CD14-positive monocyte (primary cell): ENCODE data around the gene ARHGAP21. TPM values are rescaled to one million over a fixed set of nuclear protein-coding genes. Genes with fewer than 3 reads are reported as not detected.

Experiments
- DNase-seq, 3 donors: peaks; one replicate each; pipeline ENCODE4 v3.0.0-alpha.2; 2011 to 2022
- H2AFZ ChIP-seq: 2 replicates; pipeline ENCODE4 v1.6.0; 2012; ENCODE audit warnings: mild to moderate bottlenecking, low read depth, low read length, inconsistent platforms; ENCODE audit not compliant: insufficient read depth, poor library complexity, severe bottlenecking
- H3K27ac ChIP-seq, 2 donors: 1 replicate in 1 of 2; 2 replicates in 1 of 2; pipeline ENCODE4 v1.5.1; 2012 to 2013; ENCODE audit warnings: low read length in 2 of 2, control low read depth in 1 of 2, inconsistent platforms in 1 of 2, low read depth in 1 of 2, mild to moderate bottlenecking in 1 of 2
- H3K27me3 ChIP-seq, 2 donors: one replicate each; pipeline versions ENCODE4 v1.6.0 to v1.6.1; 2011 to 2013; ENCODE audit warnings: low read length in 2 of 2; ENCODE audit not compliant: control insufficient read depth in 2 of 2, insufficient read depth in 2 of 2
- H3K36me3 ChIP-seq, 2 donors: replicated peaks in 1 of 2; 1 replicate in 1 of 2; 2 replicates in 1 of 2; pipeline versions ENCODE4 v1.5.1 to v1.6.1; 2012 to 2013; ENCODE audit warnings: low read length in 2 of 2, control low read depth in 1 of 2, inconsistent platforms in 1 of 2, mild to moderate bottlenecking in 1 of 2; ENCODE audit not compliant: insufficient read depth in 2 of 2, control insufficient read depth in 1 of 2
- H3K4me1 ChIP-seq, 2 donors: 1 replicate in 1 of 2; 2 replicates in 1 of 2; pipeline versions ENCODE4 v1.5.1 to v1.6.1; 2012 to 2013; ENCODE audit warnings: low read length in 2 of 2, control low read depth in 1 of 2, inconsistent platforms in 1 of 2, mild to moderate bottlenecking in 1 of 2, moderate library complexity in 1 of 2; ENCODE audit not compliant: insufficient read depth in 2 of 2, control insufficient read depth in 1 of 2
- H3K4me2 ChIP-seq: replicated peaks from 2 replicates; pipeline ENCODE3; 2012; ENCODE audit warnings: low read length, moderate library complexity, mild to moderate bottlenecking; ENCODE audit not compliant: poor library complexity, severe bottlenecking; ENCODE audit errors: extremely low read depth
- H3K4me3 ChIP-seq, 3 experiments: fragments of 200-600 bp in 1 of 3; sonication (generic) in 1 of 3; replicated peaks in 1 of 3; 1 replicate in 2 of 3; 2 replicates in 1 of 3; pipeline ENCODE4 v1.5.1; 2011 to 2013; ENCODE audit warnings: low read length in 3 of 3, mild to moderate bottlenecking in 3 of 3, control low read depth in 2 of 3, low read depth in 2 of 3, inconsistent platforms in 1 of 3, moderate library complexity in 1 of 3
- H3K79me2 ChIP-seq: 2 replicates; pipeline ENCODE4 v1.6.0; 2012; ENCODE audit warnings: mild to moderate bottlenecking, control low read depth, inconsistent platforms, low read length, moderate library complexity; ENCODE audit not compliant: insufficient read depth
- H3K9ac ChIP-seq: 2 replicates; pipeline ENCODE4 v1.6.0; 2017; ENCODE audit warnings: low read length, mild to moderate bottlenecking; ENCODE audit not compliant: insufficient read depth, poor library complexity, severe bottlenecking
- H3K9me3 ChIP-seq, 2 donors: replicated peaks in 1 of 2; 1 replicate in 1 of 2; 2 replicates in 1 of 2; pipeline versions ENCODE4 v1.5.1 to v1.6.1; 2012 to 2013; ENCODE audit warnings: low read length in 2 of 2, control low read depth in 1 of 2; ENCODE audit not compliant: control insufficient read depth in 1 of 2, insufficient read depth in 1 of 2
- H4K20me1 ChIP-seq: 2 replicates; pipeline ENCODE4 v1.6.0; 2012; ENCODE audit warnings: mild to moderate bottlenecking, low read length, control low read depth, moderate library complexity; ENCODE audit not compliant: insufficient read depth
- H3K27ac Mint-ChIP-seq, 7 donors: one replicate each; pipeline ENCODE4 v1.8.0; 2020; ENCODE audit warnings: mild to moderate bottlenecking in 7 of 7, mixed read lengths in 7 of 7, moderate library complexity in 6 of 7, inconsistent platforms in 2 of 7
- H3K27me3 Mint-ChIP-seq, 3 donors: one replicate each; pipeline ENCODE4 v1.8.0; 2021 to 2022; ENCODE audit warnings: low read depth in 3 of 3, mild to moderate bottlenecking in 3 of 3, mixed read lengths in 3 of 3, moderate library complexity in 3 of 3, inconsistent platforms in 1 of 3
- H3K36me3 Mint-ChIP-seq, 2 donors: one replicate each; pipeline ENCODE4 v1.8.0; 2020; ENCODE audit warnings: mixed read lengths in 2 of 2, inconsistent platforms in 1 of 2, mild to moderate bottlenecking in 1 of 2
- H3K4me1 Mint-ChIP-seq: one replicate; pipeline ENCODE4 v1.8.0; 2020; ENCODE audit warnings: mild to moderate bottlenecking, mixed read lengths
- H3K4me3 Mint-ChIP-seq, 2 donors: one replicate each; pipeline ENCODE4 v1.8.0; 2020; ENCODE audit warnings: mild to moderate bottlenecking in 2 of 2, mixed read lengths in 2 of 2, moderate library complexity in 1 of 2
- H3K9me3 Mint-ChIP-seq, 7 donors: one replicate each; pipeline ENCODE4 v1.8.0; 2020 to 2022; ENCODE audit warnings: mixed read lengths in 7 of 7, mild to moderate bottlenecking in 6 of 7, moderate library complexity in 6 of 7, inconsistent platforms in 2 of 7
- CTCF ChIP-seq: fragments of 200-600 bp; IDR thresholded peaks from one replicate; pipeline ENCODE4 v1.8.0; 2022; ENCODE audit warnings: antibody characterized with exemption, mild to moderate bottlenecking
- WGBS: methylation state at CpG from one replicate; pipeline ENCODE4 v1.1.5; 2013; ENCODE audit warnings: missing lambda C conversion rate; ENCODE audit not compliant: insufficient coverage; 5-methylcytosine and 5-hydroxymethylcytosine counted together
- intact Hi-C, 2 donors: fragments of 100-400 bp; cut with micrococcal nuclease; formaldehyde crosslinking; loops; one replicate each; pipeline versions ENCODE4 v1.15.0 to v1.15.1; 2023
- polyA plus RNA-seq, 3 donors: library from polyadenylated mRNA; depleted of rRNA in 1 of 3; unstranded in 2 of 3; stranded (reverse) in 1 of 3; fragments of 300-500 nt in 2 of 3; fragments of >200 nt in 1 of 3; fragmentation: Illumina TruSeq in 2 of 3; gene quantifications; 1 replicate in 2 of 3; 2 replicates in 1 of 3; pipeline ENCODE4 v1.2.3, GENCODE V29; 2012 to 2021

Gene ARHGAP21
- polyA plus RNA-seq, 3 donors: 2.1 to 20.0 (median 3.4) TPM

GRCh38 chr10:24750695-24751094, 27.0 kb upstream of the ARHGAP21 start:
- WGBS: no CpG with 5 or more reads among the region's 2 CpGs
- Histone ChIP-seq H3K79me2 (no peaks in the 10 kb centered on the region), H3K27me3 (no peaks in the 10 kb centered on the region), H3K4me2 (no peak overlapping the region), H3K4me3 (no peak overlapping the region), H3K9ac (no peak overlapping the region), H4K20me1 (no peaks in the 10 kb centered on the region), H3K4me1 (no peaks in the 10 kb centered on the region), H3K27ac (no peak overlapping the region), H2AFZ (no peak overlapping the region), H3K9me3 (no peaks in the 10 kb centered on the region), H3K36me3 (no peaks in the 10 kb centered on the region)
- Mint-ChIP-seq H3K27ac (no peak overlapping the region), H3K4me1 (no peaks in the 10 kb centered on the region), H3K27me3 (peaks cover 4 to 7% (median 7%) of the 10 kb centered on the region in 3 donors), H3K4me3 (no peak overlapping the region), H3K36me3 (no peaks in the 10 kb centered on the region), H3K9me3 (no peaks in the 10 kb centered on the region)
- no peak for TF ChIP-seq CTCF
- no peak for DNase-seq
- intact Hi-C loops: no loop called here

- no peak for DNase-seq
- Mint-ChIP-seq H3K36me3 (no peaks in the 10 kb centered on the region), H3K4me3 (no peak overlapping the region), H3K9me3 (no peaks in the 10 kb centered on the region), H3K27me3 (peaks cover 8% of the 10 kb centered on the region in 3 donors), H3K4me1 (no peaks in the 10 kb centered on the region), H3K27ac (no peak overlapping the region)
- Histone ChIP-seq H3K9ac (no peak overlapping the region), H3K9me3 (no peaks in the 10 kb centered on the region), H3K4me2 (no peak overlapping the region), H3K27ac (no peak overlapping the region), H3K4me3 (no peak overlapping the region), H3K4me1 (no peaks in the 10 kb centered on the region), H3K79me2 (no peaks in the 10 kb centered on the region), H4K20me1 (no peaks in the 10 kb centered on the region), H2AFZ (no peak overlapping the region), H3K27me3 (no peaks in the 10 kb centered on the region), H3K36me3 (no peaks in the 10 kb centered on the region)
- intact Hi-C loops: no loop called here
- WGBS: no CpG with 5 or more reads among the region's 4 CpGs
- TF ChIP-seq CTCF: no peak
These were observed 24.5 kb upstream of the ARHGAP21 start for GRCh38 chr10:24748214-24748613.
